DND-41 (cell line): ENCODE results near the gene POLA1.

Source experiments
- ATAC-seq: fragments of 200-7000 bp; cut with Tn5 transposase; 3 replicates; pipeline ENCODE4 v1.9.1; 2021; ENCODE audit warnings: low read depth; ENCODE audit not compliant: insufficient read depth
- DNase-seq: peaks from one replicate; pipeline ENCODE4 v3.0.0-alpha.2; 2020
- H2AFZ ChIP-seq: 2 replicates; pipeline ENCODE4 v1.6.0; 2012; ENCODE audit warnings: low read depth, low read length
- H3K27ac ChIP-seq: 2 replicates; pipeline ENCODE4 v1.5.1; 2012; ENCODE audit warnings: low read length, inconsistent platforms
- H3K27me3 ChIP-seq: fragments of 200-600 bp; sonication (generic); 2 replicates; pipeline ENCODE4 v1.6.0; 2012; ENCODE audit warnings: low read length, mild to moderate bottlenecking, inconsistent platforms; ENCODE audit not compliant: insufficient read depth, poor library complexity
- H3K36me3 ChIP-seq: 2 replicates; pipeline ENCODE4 v1.5.1; 2012; ENCODE audit warnings: low read length, inconsistent platforms; ENCODE audit not compliant: insufficient read depth
- H3K4me1 ChIP-seq: 2 replicates; pipeline ENCODE4 v1.5.1; 2012; ENCODE audit warnings: mild to moderate bottlenecking, low read length; ENCODE audit not compliant: insufficient read depth
- H3K4me2 ChIP-seq: 2 replicates; pipeline ENCODE4 v1.6.0; 2012; ENCODE audit warnings: mild to moderate bottlenecking, moderate library complexity, low read length, inconsistent platforms; ENCODE audit not compliant: insufficient read depth
- H3K4me3 ChIP-seq, 2 experiments: fragments of 200-600 bp in 1 of 2; shearing (Covaris generic) in 1 of 2; 2 replicates each; pipeline ENCODE4 v1.5.1; 2012 to 2016; ENCODE audit warnings: inconsistent platforms in 2 of 2, low read length in 2 of 2, mild to moderate bottlenecking in 2 of 2, low read depth in 1 of 2, moderate library complexity in 1 of 2
- H3K79me2 ChIP-seq: 2 replicates; pipeline ENCODE4 v1.6.0; 2012; ENCODE audit warnings: low read length, inconsistent platforms; ENCODE audit not compliant: insufficient read depth
- H3K9ac ChIP-seq: 2 replicates; pipeline ENCODE4 v1.6.0; 2012; ENCODE audit warnings: low read depth, mild to moderate bottlenecking, inconsistent platforms, low read length, moderate library complexity
- H3K9me3 ChIP-seq: 2 replicates; pipeline ENCODE4 v1.5.1; 2012; ENCODE audit warnings: low read length, moderate library complexity, mild to moderate bottlenecking, inconsistent platforms; ENCODE audit not compliant: insufficient read depth, severe bottlenecking
- H4K20me1 ChIP-seq: 2 replicates; pipeline ENCODE4 v1.6.0; 2012; ENCODE audit warnings: low read length; ENCODE audit not compliant: insufficient read depth
- EZH2 ChIP-seq: IDR thresholded peaks from 3 replicates; pipeline ENCODE4 v1.6.1; 2012; ENCODE audit warnings: borderline replicate concordance, low read depth, mild to moderate bottlenecking, moderate library complexity, low read length, inconsistent platforms; ENCODE audit not compliant: severe bottlenecking
- TF ChIP-seq, protein P1 (sequence below): IDR thresholded peaks from 2 replicates; pipeline ENCODE4 v1.5.1; 2012; ENCODE audit warnings: borderline replicate concordance, low read length, moderate library complexity, mild to moderate bottlenecking; ENCODE audit not compliant: poor library complexity, severe bottlenecking; ENCODE audit errors: extremely low read depth

Gene POLA1

GRCh38 chrX:25029288-25029825 lies 335.6 kb downstream of the POLA1 start:
- H3K4me1 ChIP-seq, result no peaks in the 10 kb centered on the region
- no peak overlapping the region for H3K9ac ChIP-seq
- no peak overlapping the region for H2AFZ ChIP-seq
- no peaks in the 10 kb centered on the region for H3K9me3 ChIP-seq
- no peak for ATAC-seq
- no peak for TF ChIP-seq EZH2
- TF ChIP-seq, protein P1, sequence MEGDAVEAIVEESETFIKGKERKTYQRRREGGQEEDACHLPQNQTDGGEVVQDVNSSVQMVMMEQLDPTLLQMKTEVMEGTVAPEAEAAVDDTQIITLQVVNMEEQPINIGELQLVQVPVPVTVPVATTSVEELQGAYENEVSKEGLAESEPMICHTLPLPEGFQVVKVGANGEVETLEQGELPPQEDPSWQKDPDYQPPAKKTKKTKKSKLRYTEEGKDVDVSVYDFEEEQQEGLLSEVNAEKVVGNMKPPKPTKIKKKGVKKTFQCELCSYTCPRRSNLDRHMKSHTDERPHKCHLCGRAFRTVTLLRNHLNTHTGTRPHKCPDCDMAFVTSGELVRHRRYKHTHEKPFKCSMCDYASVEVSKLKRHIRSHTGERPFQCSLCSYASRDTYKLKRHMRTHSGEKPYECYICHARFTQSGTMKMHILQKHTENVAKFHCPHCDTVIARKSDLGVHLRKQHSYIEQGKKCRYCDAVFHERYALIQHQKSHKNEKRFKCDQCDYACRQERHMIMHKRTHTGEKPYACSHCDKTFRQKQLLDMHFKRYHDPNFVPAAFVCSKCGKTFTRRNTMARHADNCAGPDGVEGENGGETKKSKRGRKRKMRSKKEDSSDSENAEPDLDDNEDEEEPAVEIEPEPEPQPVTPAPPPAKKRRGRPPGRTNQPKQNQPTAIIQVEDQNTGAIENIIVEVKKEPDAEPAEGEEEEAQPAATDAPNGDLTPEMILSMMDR, result no peak
- no peak for DNase-seq
- H3K27ac ChIP-seq, result no peak overlapping the region
- H3K27me3 ChIP-seq, result no peaks in the 10 kb centered on the region
- H3K4me2 ChIP-seq, result no peak overlapping the region
- H3K4me3 ChIP-seq, result no peak overlapping the region
- H3K79me2 ChIP-seq, result no peaks in the 10 kb centered on the region
- no peaks in the 10 kb centered on the region for H3K36me3 ChIP-seq
- H4K20me1 ChIP-seq, result no peaks in the 10 kb centered on the region

DNA sequence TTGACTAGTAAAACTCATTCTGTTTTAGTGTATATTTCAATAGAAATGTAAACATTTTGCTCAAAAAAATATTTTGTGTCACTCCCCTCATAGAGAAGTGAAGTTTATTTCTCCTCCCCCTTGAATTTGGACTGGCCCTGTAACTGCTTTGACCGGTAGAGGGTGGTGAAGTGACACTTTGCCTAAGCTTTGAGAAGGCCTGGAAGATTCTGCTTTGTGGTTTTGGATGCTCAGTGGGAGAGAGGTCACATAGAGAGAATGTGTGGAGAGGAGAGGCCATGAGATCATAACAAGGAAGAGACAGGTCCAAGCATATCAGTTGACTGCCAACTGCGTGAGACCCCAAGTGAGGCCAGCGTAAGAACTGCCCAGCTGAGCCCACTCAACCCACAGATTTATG lies 341.2 kb downstream of the POLA1 start:
- no peaks in the 10 kb centered on the region for H3K36me3 ChIP-seq
- DNase-seq (no peak), ATAC-seq (no peak)
- no peak overlapping the region for H3K4me2 ChIP-seq
- no peak overlapping the region for H2AFZ ChIP-seq
- H3K79me2 ChIP-seq, result no peaks in the 10 kb centered on the region
- no peak overlapping the region for H3K27ac ChIP-seq
- TF ChIP-seq, protein P1, result no peak
- no peak for TF ChIP-seq EZH2
- no peaks in the 10 kb centered on the region for H3K9me3 ChIP-seq
- H3K4me1 ChIP-seq, result no peaks in the 10 kb centered on the region
- H3K27me3 ChIP-seq, result no peaks in the 10 kb centered on the region
- no peak overlapping the region for H3K9ac ChIP-seq
- no peaks in the 10 kb centered on the region for H4K20me1 ChIP-seq
- H3K4me3 ChIP-seq, result no peak overlapping the region

DNA sequence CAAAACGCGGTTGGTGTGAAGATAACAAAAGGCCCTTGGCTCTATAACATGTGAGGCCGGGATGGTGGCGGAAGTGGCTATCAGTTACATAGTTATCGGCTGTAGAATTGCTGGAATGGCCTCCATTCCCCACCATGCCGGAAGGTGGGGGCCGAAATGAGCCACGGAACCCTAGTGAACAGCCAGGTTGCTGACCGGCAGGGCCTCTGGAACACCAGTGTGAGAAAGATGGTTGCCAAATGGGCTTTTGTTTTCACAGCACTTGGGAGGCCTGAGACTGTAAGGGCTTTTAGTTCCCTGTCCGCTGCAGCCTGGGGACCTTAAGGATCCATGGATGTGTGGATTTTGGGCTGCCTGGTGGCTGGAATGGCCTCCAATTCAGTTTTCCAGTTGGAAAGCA lies 345.3 kb downstream of the POLA1 start:
- no peak for ATAC-seq
- no peak for DNase-seq
- TF ChIP-seq, protein P1, result no peak
- TF ChIP-seq EZH2, result no peak
- Histone ChIP-seq H3K4me3 (no peak overlapping the region), H3K36me3 (no peaks in the 10 kb centered on the region), H2AFZ (no peak overlapping the region), H3K9me3 (no peaks in the 10 kb centered on the region), H3K79me2 (no peaks in the 10 kb centered on the region), H3K27me3 (no peaks in the 10 kb centered on the region), H3K4me2 (no peak overlapping the region), H3K4me1 (no peaks in the 10 kb centered on the region), H3K27ac (no peak overlapping the region), H3K9ac (no peak overlapping the region), H4K20me1 (no peaks in the 10 kb centered on the region)

DNA sequence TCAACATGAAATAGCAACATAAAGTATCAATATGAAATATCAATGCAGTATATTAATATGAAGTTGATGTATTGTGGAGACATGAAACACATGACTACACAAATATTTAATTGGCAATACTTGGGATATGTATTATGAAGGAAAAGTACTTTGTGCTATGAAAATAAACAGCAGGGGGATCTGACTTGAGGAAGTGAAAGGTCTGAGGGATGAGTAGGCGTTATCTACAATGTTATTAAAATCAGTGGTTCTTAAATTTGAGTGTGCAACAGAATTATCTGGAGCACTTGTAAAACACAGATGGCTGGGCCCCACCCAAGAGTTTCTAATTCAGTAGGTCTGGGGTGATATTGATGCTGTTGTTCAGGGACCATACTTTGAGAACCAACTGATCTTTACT lies 349.5 kb downstream of the POLA1 start:
- H3K9ac ChIP-seq, result no peak overlapping the region
- H3K27ac ChIP-seq, result no peak overlapping the region
- H4K20me1 ChIP-seq, result no peaks in the 10 kb centered on the region
- no peak for DNase-seq
- H3K27me3 ChIP-seq, result no peaks in the 10 kb centered on the region
- H3K9me3 ChIP-seq, result no peaks in the 10 kb centered on the region
- TF ChIP-seq, protein P1, result no peak
- TF ChIP-seq EZH2, result no peak
- no peaks in the 10 kb centered on the region for H3K36me3 ChIP-seq
- no peaks in the 10 kb centered on the region for H3K79me2 ChIP-seq
- H3K4me2 ChIP-seq, result no peak overlapping the region
- no peaks in the 10 kb centered on the region for H3K4me1 ChIP-seq
- no peak overlapping the region for H3K4me3 ChIP-seq
- H2AFZ ChIP-seq, result no peak overlapping the region
- ATAC-seq, result no peak
